ENCODE data around the gene LRP2BP. TPM values are rescaled to one million over a fixed set of nuclear protein-coding genes. Genes with fewer than 3 reads are reported as not detected.

LRP2BP gene
- total RNA-seq, 1 experiment from 2014 or later, result 0.85 TPM

GRCh38 chr4:185387957-185388356, 7.8 kb downstream of the LRP2BP start:
- no peaks in the 10 kb centered on the region; the same call in 1 of the 2 replicates for H3K9me2 ChIP-seq (ENCODE audit: insufficient read depth)
- no peaks in the 10 kb centered on the region for H3K79me2 ChIP-seq (ENCODE audit: low read depth)
- no peaks in the 10 kb centered on the region for H3K36me3 ChIP-seq (ENCODE audit: low read depth)
- peaks cover 15% of the 10 kb centered on the region for H3K4me1 ChIP-seq (replicated peaks; ENCODE audit: insufficient read depth)
- no peak overlapping the region for H2AFZ ChIP-seq
- no peak for TF ChIP-seq EZH2 (IDR thresholded peaks at IDR 0.05; ENCODE audit: low read depth)
- no peak for TF ChIP-seq CTCF (conservative IDR thresholded peaks at IDR 0.05)
- H4K20me1 ChIP-seq (ENCODE audit: insufficient read depth), result no peaks in the 10 kb centered on the region
- no peak overlapping the region for H3K27ac ChIP-seq
- peaks cover 9% of the 10 kb centered on the region; the same call in 1 of the 2 replicates for H3F3A ChIP-seq (ENCODE audit: insufficient read depth, low read depth)
- H3K4me3 ChIP-seq, result no peak overlapping the region
- no peak for DNase-seq
- H3K4me2 ChIP-seq, result no peak overlapping the region
- no peaks in the 10 kb centered on the region for H3K9me3 ChIP-seq (ENCODE audit: insufficient read depth, low read depth)
- CTCF ChIA-PET, result no interaction called here
- BruUV-seq (replicated peaks), result no TSS peak
- POLR2A ChIA-PET (ENCODE audit: unreplicated experiment), result no interaction called here
- intact Hi-C loops (cut with micrococcal nuclease; ENCODE audit: unreplicated experiment), result no loop called here
- H3K27me3 ChIP-seq (ENCODE audit: insufficient read depth, low read depth), result no peaks in the 10 kb centered on the region

GRCh38 chr4:185384930-185385331, 10.8 kb downstream of the LRP2BP start:
- DNase-seq, result no peak
- CTCF ChIA-PET, result no interaction called here
- no peak overlapping the region for H2AFZ ChIP-seq

GRCh38 chr4:185384061-185384460, 11.7 kb downstream of the LRP2BP start:
- ChIA-PET POLR2A (ENCODE audit: unreplicated experiment) (interaction anchor here (0.5 kb wide), 1 partner anchor 25 kb away, joined by 4 read pairs; no protein-coding TSS in a partner anchor), CTCF (interaction anchor here (0.5 kb wide), 1 partner anchor 11 kb away, joined by 3 read pairs; no protein-coding TSS in a partner anchor)
- Histone ChIP-seq H2AFZ (no peak overlapping the region), H3K79me2 (ENCODE audit: low read depth) (no peaks in the 10 kb centered on the region), H3K4me2 (peak overlapping the region; percentile 69), H3K27ac (0 out of 2 replicates have a peak overlapping the region, but pooled peaks have one; percentile 26), H3K36me3 (ENCODE audit: low read depth) (no peaks in the 10 kb centered on the region), H4K20me1 (ENCODE audit: insufficient read depth) (no peaks in the 10 kb centered on the region), H3K9me3 (ENCODE audit: insufficient read depth, low read depth) (no peaks in the 10 kb centered on the region), H3K4me3 (peak overlapping the region; percentile 11; the same call in 1 of the 2 replicates), H3K9me2 (ENCODE audit: insufficient read depth) (no peaks in the 10 kb centered on the region), H3F3A (ENCODE audit: insufficient read depth, low read depth) (peaks cover 9% of the 10 kb centered on the region; the same call in 1 of the 2 replicates), H3K4me1 (replicated peaks; ENCODE audit: insufficient read depth) (peaks cover 25% of the 10 kb centered on the region), H3K27me3 (ENCODE audit: insufficient read depth, low read depth) (no peaks in the 10 kb centered on the region)
- no TSS peak for BruUV-seq (replicated peaks)
- DNase-seq, result no peak
- TF ChIP-seq EZH2 (IDR thresholded peaks at IDR 0.05; ENCODE audit: low read depth) (no peak), CTCF (conservative IDR thresholded peaks at IDR 0.05) (no peak)
- intact Hi-C loops (cut with micrococcal nuclease; ENCODE audit: unreplicated experiment), result no loop called here

More at GRCh38 chr4:185384930-185385331, 10.8 kb downstream of the LRP2BP start:
- H3K4me3 ChIP-seq, result no peak overlapping the region
- H3K36me3 ChIP-seq (ENCODE audit: low read depth), result no peaks in the 10 kb centered on the region
- H3K4me1 ChIP-seq (replicated peaks; ENCODE audit: insufficient read depth), result peaks cover 25% of the 10 kb centered on the region
- H4K20me1 ChIP-seq (ENCODE audit: insufficient read depth), result no peaks in the 10 kb centered on the region
- TF ChIP-seq EZH2 (IDR thresholded peaks at IDR 0.05; ENCODE audit: low read depth), result no peak
- no peak for TF ChIP-seq CTCF (conservative IDR thresholded peaks at IDR 0.05)
- POLR2A ChIA-PET (ENCODE audit: unreplicated experiment), result no interaction called here
- H3K27ac ChIP-seq, result no peak overlapping the region
- intact Hi-C loops (cut with micrococcal nuclease; ENCODE audit: unreplicated experiment), result no loop called here
- H3K79me2 ChIP-seq (ENCODE audit: low read depth), result no peaks in the 10 kb centered on the region
- BruUV-seq (replicated peaks), result no TSS peak
- no peaks in the 10 kb centered on the region for H3K27me3 ChIP-seq (ENCODE audit: insufficient read depth, low read depth)
- no peak overlapping the region for H3K4me2 ChIP-seq
- peaks cover 9% of the 10 kb centered on the region; the same call in 1 of the 2 replicates for H3F3A ChIP-seq (ENCODE audit: insufficient read depth, low read depth)
- H3K9me2 ChIP-seq (ENCODE audit: insufficient read depth), result no peaks in the 10 kb centered on the region
- H3K9me3 ChIP-seq (ENCODE audit: insufficient read depth, low read depth), result no peaks in the 10 kb centered on the region

Measured in PC-9 (cell line).